GM18511 (cell line): ENCODE measurements around the gene PUSL1.

Experiments used
- ATAC-seq: cut with Tn5 transposase; IDR thresholded peaks from one replicate; pipeline ENCODE4 v1.9.1; 2021; ENCODE audit warnings: mild to moderate bottlenecking, moderate library complexity; ENCODE audit not compliant: unreplicated experiment

The PUSL1 gene

GRCh38 chr1:1294250-1294890, 14.0 kb upstream of the PUSL1 start:
- ATAC-seq: no peak

GRCh38 chr1:1295154-1295923, 13.1 kb upstream of the PUSL1 start:
- ATAC-seq: no peak

GRCh38 chr1:1296070-1297061, 12.0 kb upstream of the PUSL1 start:
- no peak for ATAC-seq

- no peak for ATAC-seq
These were observed 10.5 kb upstream of the PUSL1 start for GRCh38 chr1:1297802-1298424.

- no peak for ATAC-seq
These were observed 9.3 kb upstream of the PUSL1 start for GRCh38 chr1:1298861-1299685.

- ATAC-seq: no peak
These were observed 8.6 kb upstream of the PUSL1 start for GRCh38 chr1:1299686-1300351.

GRCh38 chr1:1300352-1300739, 8.1 kb upstream of the PUSL1 start:
- ATAC-seq: no peak

GRCh38 chr1:1302006-1302430, 6.4 kb upstream of the PUSL1 start:
- no peak for ATAC-seq

GRCh38 chr1:1302951-1303509, 5.4 kb upstream of the PUSL1 start:
- ATAC-seq: no peak

GRCh38 chr1:1303736-1304135, 4.7 kb upstream of the PUSL1 start:
- no peak for ATAC-seq

GRCh38 chr1:1304331-1305299, 3.8 kb upstream of the PUSL1 start:
- no peak for ATAC-seq

GRCh38 chr1:1305300-1306069, 2.9 kb upstream of the PUSL1 start:
- ATAC-seq: peak; percentile 38

- no peak for ATAC-seq
These were observed 2.2 kb upstream of the PUSL1 start for GRCh38 chr1:1306070-1306660.

- no peak for ATAC-seq
These were observed 1.6 kb upstream of the PUSL1 start for GRCh38 chr1:1306661-1307260.

GRCh38 chr1:1307261-1307922, 1.0 kb upstream of the PUSL1 start:
- ATAC-seq: peak; percentile 7

GRCh38 chr1:1308756-1309250, 406 bp downstream of the PUSL1 start:
- peak; percentile 1 for ATAC-seq
